ENCODE results near the gene VSIR.

Gene VSIR

GRCh38 chr10:71773221-71773971 lies at the start of gene VSIR:
Gene VSIR (minus strand): TSS chr10:71773520. CDS start chr10:71773439, 81 bp downstream.
- peak; percentile 29 for DNase-seq

- DNase-seq = no peak
Observed at GRCh38 chr10:71821909-71822763, 48.8 kb upstream of the VSIR start.

GRCh38 chr10:71820966-71821365 lies 47.6 kb upstream of the VSIR start:
- DNase-seq = no peak

- DNase-seq = no peak
Observed at GRCh38 chr10:71819985-71820384, 46.7 kb upstream of the VSIR start.

GRCh38 chr10:71819441-71819861 lies 46.1 kb upstream of the VSIR start:
- DNase-seq = no peak

- no peak for DNase-seq
Observed at GRCh38 chr10:71818674-71819260, 45.4 kb upstream of the VSIR start.

GRCh38 chr10:71817831-71818655 lies 44.7 kb upstream of the VSIR start:
- DNase-seq = no peak

- no peak for DNase-seq
Observed at GRCh38 chr10:71816936-71817618, 43.8 kb upstream of the VSIR start.

GRCh38 chr10:71816421-71816851 lies 43.1 kb upstream of the VSIR start:
- DNase-seq = no peak

GRCh38 chr10:71815515-71816130 lies 42.3 kb upstream of the VSIR start:
- DNase-seq = no peak

- DNase-seq = no peak
Observed at GRCh38 chr10:71814922-71815411, 41.6 kb upstream of the VSIR start.

GRCh38 chr10:71812913-71813590 lies 39.7 kb upstream of the VSIR start:
- no peak for DNase-seq

- DNase-seq = no peak
Observed at GRCh38 chr10:71812016-71812912, 38.9 kb upstream of the VSIR start.

- DNase-seq = no peak
Observed at GRCh38 chr10:71811351-71811750, 38.0 kb upstream of the VSIR start.

GRCh38 chr10:71810048-71810750 lies 36.9 kb upstream of the VSIR start:
- no peak for DNase-seq

- no peak for DNase-seq
Observed at GRCh38 chr10:71809628-71810027, 36.3 kb upstream of the VSIR start.

GRCh38 chr10:71807557-71808510 lies 34.5 kb upstream of the VSIR start:
- DNase-seq = no peak

Measured in NCI-H2227 treated with DMSO at 0.1 percent for 48 hours (cell line).